Tibial nerve (tissue), 3 donors: Measurements from ENCODE around the gene TTC28.

ENCODE experiments used
- CTCF ChIP-seq, 5 experiments: fragments of 200-600 bp in 3 of 5; fragments of 450-650 bp in 2 of 5; sonication (generic) in 3 of 5; IDR thresholded peaks; one replicate each; pipeline ENCODE4 v1.5.1; 2016 to 2019; ENCODE audit warnings: antibody characterized with exemption in 5 of 5, mild to moderate bottlenecking in 3 of 5, moderate library complexity in 2 of 5
- POLR2A ChIP-seq, 2 donors: fragments of 450-650 bp; IDR thresholded peaks; one replicate each; pipeline ENCODE4 v1.6.1; 2017; ENCODE audit warnings: antibody characterized with exemption in 2 of 2, mild to moderate bottlenecking in 2 of 2, moderate library complexity in 2 of 2

DNA sequence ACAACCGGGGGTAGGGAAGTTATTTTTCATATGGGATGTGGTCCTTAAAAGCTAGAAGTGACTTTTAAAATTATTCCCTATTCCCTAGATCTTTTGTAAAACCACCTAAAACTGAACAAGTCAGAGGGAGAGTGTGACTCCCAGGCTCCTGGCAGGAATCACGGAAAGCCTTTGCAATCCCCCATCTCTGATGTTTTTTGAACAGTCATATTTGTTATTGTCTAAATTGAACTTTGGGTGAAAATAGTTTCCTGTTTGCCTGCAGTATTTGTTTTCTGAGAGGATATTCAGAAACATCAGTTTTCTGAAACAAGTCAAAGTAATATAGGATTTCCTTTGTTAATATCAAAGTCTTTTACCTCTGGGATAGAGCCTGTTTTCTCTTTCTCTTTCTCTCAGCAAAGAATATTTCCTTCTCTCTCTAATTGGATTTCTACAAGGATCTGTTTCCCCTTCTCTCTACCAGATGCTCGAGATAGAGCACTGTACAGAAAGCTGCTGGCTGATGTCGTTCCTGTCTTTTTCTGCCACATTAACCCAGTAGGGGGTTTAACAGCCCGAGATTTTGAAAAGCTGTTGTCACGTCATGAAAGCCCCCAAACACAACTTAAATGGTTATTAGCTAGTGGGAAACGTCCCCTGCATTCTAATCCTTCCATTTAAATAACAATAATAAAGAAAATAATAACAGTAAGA lies 628.4 kb downstream of the TTC28 start:
- TF ChIP-seq CTCF (IDR thresholded peaks at IDR 0.05) (no peak), POLR2A (IDR thresholded peaks at IDR 0.05) (no peak)
